Left hindlimb (tissue), 1 donor: ENCODE data around the gene PCP4L1.
"Not testable (repeated sequence)": the region's sequence is repeated elsewhere in the genome, so short reads cannot be mapped to it uniquely, and the experiment has no call there.

Experiments
- DNase-seq: peaks from one replicate; pipeline ENCODE4 v3.0.0-alpha.2; 2018

The PCP4L1 gene

GRCh38 chr1:161258439-161259344 lies at the start of gene PCP4L1:
Gene PCP4L1, plus strand, starts transcription at chr1:161258745. Its CDS starts 230 bp downstream, at chr1:161258975.
- peak; percentile 55 for DNase-seq

DNA sequence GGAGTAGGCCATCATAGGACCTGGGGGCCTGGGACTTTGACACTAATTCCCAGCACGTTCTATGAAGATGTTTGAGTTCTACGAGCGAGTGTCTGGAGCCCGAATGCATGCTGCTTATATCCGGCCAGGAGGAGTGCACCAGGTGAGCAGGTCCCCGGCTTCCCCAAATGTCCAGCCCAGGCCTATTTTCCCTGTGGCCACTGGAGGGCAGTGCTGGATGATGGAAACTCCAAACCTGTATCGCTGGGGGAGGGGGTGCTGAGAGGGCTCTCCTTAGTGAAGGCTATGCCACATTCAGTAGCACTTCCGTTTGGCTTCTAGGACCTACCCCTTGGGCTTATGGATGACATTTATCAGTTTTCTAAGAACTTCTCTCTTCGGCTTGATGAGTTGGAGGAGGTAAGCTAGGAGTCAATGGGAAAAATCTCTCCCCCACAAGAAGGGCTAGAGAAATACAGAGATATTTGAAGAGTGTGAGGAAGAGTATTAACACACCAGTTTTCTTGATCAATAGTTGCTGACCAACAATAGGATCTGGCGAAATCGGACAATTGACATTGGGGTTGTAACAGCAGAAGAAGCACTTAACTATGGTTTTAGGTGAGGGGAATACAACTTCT lies 48.6 kb upstream of the PCP4L1 start:
- DNase-seq = no peak

- DNase-seq = no peak
Measured at GRCh38 chr1:161214369-161214768, 44.2 kb upstream of the PCP4L1 start.

DNA sequence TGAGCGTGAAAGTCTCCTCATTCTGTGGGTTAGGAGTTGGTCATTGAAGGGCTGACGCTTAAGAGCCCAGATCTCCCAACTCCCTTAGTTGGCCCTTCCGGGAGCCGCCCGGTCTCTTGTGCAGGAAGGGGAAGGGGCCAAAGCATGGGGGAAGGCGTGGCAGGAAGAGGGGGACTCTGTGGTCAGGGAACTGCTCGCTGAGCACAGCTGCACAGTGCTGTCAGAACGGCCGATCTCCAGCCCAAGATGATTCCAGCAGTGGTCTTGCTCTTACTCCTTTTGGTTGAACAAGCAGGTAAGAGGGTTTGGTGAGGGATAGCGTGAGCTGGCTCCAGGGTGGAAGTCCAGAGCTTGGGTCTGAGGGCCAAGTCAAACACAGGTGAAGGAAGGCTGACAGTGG lies 43.5 kb upstream of the PCP4L1 start, which contains the start of gene FCER1G:
TSS of gene FCER1G (plus strand) at position 220 of the 400 bp plus-strand sequence. CDS start at position 247, 27 bp downstream.
- DNase-seq = no peak

DNA sequence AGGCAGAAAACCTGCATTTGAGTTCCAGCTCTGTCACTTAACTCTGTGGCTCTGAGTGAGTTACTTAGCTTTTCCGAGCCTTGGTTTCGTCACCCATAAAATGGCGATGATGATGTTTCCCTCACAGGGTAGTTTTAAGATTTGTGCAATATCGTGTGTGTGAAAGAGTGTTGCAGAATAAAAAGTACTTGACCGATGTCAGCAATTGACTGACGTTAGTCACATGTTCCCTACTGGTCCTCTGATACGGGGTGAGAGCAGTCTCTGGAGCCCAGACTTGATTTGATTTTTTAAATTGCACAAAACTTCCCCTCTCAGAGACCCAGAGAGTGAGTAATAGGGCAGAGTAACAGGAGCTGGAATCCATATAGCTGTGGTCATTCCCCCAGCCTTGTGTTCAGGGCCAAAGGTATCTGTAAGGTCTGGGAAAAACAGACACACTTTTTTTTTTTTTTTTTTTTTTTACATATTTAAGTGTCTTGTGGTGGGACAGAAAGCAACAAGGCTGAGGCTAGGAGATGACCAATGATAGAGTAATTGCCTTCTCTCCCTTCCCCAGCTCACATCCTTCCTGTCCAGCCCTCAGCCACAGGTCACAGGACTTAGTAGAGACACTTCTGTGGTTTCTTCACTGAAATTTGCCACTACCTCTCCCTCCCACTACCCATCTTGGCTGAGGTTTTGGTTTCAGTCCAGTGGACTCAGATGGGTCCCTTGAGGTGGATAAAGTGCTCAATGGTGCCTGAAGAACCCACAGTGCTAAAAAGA lies 41.4 kb upstream of the PCP4L1 start:
- no peak for DNase-seq

DNA sequence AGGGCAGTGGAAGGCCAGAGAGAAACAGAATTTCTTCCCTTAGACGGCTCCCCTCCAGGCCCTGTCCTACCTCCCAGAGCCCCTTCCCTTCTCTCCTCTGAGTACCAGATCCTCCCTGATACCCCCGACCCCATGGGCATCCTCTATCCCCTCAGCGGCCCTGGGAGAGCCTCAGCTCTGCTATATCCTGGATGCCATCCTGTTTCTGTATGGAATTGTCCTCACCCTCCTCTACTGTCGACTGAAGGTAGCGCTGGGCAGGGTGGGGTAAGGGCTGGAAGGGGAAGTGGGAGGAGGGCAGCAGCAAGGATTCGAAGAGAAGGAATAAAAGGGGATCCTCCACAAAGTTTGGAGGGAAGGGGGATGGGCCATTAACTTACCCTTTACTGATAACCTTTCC lies 40.7 kb upstream of the PCP4L1 start:
- DNase-seq = no peak

DNA sequence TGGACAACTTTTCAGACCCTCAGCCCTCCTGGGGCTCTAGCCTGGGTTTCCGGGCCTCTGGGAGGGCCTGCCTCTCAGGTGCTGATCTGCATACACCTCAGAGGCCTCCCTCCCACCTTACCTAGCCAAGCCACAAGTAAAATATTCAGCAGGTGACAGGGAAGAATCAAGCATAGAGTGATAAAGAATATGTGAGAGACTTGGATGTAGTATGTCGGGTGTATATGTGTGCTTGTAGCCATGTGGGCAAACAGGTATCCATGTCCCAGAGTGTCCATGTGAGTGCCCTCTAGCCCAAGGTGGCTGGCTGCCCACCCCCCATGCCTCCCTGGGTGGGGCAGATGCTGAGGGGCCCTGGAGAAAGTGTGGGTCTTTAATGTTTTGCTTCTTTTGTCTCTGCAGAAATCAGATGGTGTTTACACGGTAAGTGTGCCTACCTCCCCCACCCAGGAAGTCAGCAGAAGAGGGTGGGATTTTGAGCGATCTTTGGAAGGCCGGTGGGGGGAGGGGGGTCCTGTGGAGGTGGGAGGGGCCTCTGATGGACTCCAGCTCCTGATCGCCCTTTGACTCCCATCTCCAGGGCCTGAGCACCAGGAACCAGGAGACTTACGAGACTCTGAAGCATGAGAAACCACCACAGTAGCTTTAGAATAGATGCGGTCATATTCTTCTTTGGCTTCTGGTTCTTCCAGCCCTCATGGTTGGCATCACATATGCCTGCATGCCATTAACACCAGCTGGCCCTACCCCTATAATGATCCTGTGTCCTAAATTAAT lies 40.1 kb upstream of the PCP4L1 start:
- DNase-seq = no peak

- DNase-seq = no peak
Measured at GRCh38 chr1:161219078-161219892, 39.3 kb upstream of the PCP4L1 start.

DNA sequence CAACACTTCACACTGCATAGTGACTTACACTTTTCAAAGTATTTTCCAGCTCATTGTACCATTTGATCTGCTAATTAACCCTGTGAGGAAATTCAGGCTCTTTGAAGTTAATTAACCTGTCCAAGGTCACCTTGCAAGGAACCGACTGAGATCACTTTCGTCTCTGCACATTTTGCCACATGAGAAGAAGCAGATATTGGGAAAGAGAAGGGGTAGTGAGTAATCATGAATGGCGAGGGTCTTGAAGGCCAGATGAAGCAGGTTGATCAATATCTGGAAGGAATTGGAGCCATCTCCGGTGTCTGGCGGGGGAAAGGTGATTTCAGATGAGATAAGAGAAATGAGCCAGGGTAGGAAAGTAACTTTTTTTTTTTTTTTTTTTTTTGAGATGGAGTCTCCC lies 38.5 kb upstream of the PCP4L1 start:
- no peak for DNase-seq

GRCh38 chr1:161222175-161223019 lies 36.1 kb upstream of the PCP4L1 start:
- DNase-seq = no peak

DNA sequence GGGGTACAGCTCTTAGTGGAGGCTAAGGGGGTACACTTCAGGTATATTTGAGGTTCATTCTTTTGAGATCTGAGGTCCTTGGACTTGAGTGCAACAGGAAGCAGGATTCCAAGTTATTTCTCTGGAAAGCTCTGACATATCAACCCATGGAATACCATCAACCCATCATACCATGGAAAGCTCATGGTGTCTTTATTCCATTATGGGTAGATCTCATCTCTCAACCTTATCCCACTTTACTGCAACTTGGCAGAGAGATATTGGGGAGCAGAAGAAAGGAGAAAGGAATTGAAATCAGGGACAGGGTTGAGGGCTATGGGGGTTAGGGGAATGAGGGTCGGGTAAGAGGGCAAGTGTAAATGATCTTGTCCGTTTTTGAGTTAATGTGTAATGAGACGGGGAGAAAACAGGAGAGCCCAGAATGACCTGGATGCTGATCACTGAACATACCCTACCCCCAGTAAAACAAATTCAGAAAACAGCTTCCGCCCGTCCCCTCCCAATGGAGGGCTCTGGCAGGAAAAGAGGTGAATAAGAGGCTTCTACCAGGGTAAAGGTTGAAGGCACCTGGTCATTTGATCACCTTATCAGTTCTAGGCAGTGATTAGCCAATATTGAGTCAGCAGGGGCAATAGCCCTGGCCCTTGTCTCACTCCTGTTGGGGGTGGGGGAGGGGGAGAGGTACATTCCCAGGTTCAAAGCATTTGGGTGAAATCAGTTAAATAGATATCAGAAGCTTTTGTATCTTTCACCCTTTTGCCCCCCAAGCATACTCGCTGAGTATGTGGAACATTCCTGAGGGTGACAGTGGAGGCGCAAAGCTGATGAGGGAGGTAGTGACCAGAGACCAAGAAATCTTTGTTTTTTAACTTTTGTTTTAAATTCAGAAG lies 34.5 kb upstream of the PCP4L1 start:
- DNase-seq = no peak

GRCh38 chr1:161224695-161225087 lies 33.9 kb upstream of the PCP4L1 start:
- not testable (repeated sequence) for DNase-seq

GRCh38 chr1:161225178-161225533 lies 33.4 kb upstream of the PCP4L1 start:
- no peak for DNase-seq

- peak; percentile 91 for DNase-seq
Measured at GRCh38 chr1:161225534-161226319, 32.8 kb upstream of the PCP4L1 start, which contains the start of gene TOMM40L. Gene TOMM40L, plus strand, starts transcription at chr1:161226060. Its CDS starts 430 bp downstream, at chr1:161226490.

- no peak for DNase-seq
Measured at GRCh38 chr1:161226320-161226711, 32.2 kb upstream of the PCP4L1 start.

GRCh38 chr1:161226759-161227158 lies 31.8 kb upstream of the PCP4L1 start:
- DNase-seq = no peak

GRCh38 chr1:161227196-161227871 lies 31.2 kb upstream of the PCP4L1 start:
- peak; percentile 77 for DNase-seq

GRCh38 chr1:161228032-161228431 lies 30.5 kb upstream of the PCP4L1 start:
- DNase-seq = no peak
